Mammary epithelial cell (primary cell): ENCODE results near the gene PSTPIP2.

Experiments
- EZH2 ChIP-seq: IDR thresholded peaks from 2 replicates; pipeline ENCODE4 v1.6.1; 2012; ENCODE audit warnings: low read length, inconsistent platforms, borderline replicate concordance
- TF ChIP-seq, protein P1 (sequence below), 2 donors: IDR thresholded peaks in 1 of 2; conservative IDR thresholded peaks in 1 of 2; 2 replicates each; pipeline ENCODE4 v1.5.1; 2011 to 2012; ENCODE audit warnings: inconsistent platforms in 2 of 2, low read length in 2 of 2, mild to moderate bottlenecking in 2 of 2, control low read depth in 1 of 2, low read depth in 1 of 2; ENCODE audit not compliant: insufficient read depth in 1 of 2; ENCODE audit errors: extremely low read depth in 1 of 2

DNA sequence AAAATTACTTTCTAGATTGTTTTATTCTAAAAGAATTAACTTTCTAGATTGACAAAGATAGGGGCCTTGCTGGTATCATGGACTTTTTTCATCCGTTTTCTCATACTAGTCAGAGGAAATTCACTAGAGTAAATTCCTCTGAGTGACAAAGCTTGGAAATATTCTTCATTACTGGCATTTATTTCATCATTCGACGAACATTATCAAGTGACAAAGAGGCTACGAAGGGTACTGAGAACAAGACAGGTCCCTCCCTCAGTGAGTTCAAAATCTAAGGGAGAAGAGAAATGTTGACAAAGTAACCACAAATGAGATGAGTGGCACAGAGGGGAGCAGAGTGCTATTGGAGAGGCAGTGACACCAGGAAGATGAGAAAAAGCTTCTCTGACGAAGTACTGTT is 109.2 kb downstream of the PSTPIP2 start:
- TF ChIP-seq, protein P1, sequence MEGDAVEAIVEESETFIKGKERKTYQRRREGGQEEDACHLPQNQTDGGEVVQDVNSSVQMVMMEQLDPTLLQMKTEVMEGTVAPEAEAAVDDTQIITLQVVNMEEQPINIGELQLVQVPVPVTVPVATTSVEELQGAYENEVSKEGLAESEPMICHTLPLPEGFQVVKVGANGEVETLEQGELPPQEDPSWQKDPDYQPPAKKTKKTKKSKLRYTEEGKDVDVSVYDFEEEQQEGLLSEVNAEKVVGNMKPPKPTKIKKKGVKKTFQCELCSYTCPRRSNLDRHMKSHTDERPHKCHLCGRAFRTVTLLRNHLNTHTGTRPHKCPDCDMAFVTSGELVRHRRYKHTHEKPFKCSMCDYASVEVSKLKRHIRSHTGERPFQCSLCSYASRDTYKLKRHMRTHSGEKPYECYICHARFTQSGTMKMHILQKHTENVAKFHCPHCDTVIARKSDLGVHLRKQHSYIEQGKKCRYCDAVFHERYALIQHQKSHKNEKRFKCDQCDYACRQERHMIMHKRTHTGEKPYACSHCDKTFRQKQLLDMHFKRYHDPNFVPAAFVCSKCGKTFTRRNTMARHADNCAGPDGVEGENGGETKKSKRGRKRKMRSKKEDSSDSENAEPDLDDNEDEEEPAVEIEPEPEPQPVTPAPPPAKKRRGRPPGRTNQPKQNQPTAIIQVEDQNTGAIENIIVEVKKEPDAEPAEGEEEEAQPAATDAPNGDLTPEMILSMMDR (conservative IDR thresholded peaks at IDR 0.05 in 1 of 2, IDR thresholded peaks at IDR 0.05 in 1 of 2; ENCODE audit: extremely low read depth in 1 of 2, insufficient read depth in 1 of 2, low read depth in 1 of 2, low read length in 2 of 2), result no peak
- TF ChIP-seq EZH2, result no peak
